Activated CD8-positive, alpha-beta memory T cell treated with anti-CD3 and anti-CD28 coated beads, Interleukin-2, amount 10 ng/mL, durations not matched to agents 7 days and 5 days (primary cell): Measurements from ENCODE around the gene RAI1. TPM values are rescaled to one million over a fixed set of nuclear protein-coding genes. Genes with fewer than 3 reads are reported as not detected.
"Not testable (repeated sequence)": the region's sequence is repeated elsewhere in the genome, so short reads cannot be mapped to it uniquely, and the experiment has no call there.

Source experiments
- ATAC-seq: fragments of 150-1000 bp; cut with Tn5 transposase; one replicate; pipeline ENCODE4 v1.10.0; 2021; ENCODE audit warnings: moderate library complexity
- CTCF ChIA-PET: fragments of 350-600 bp; sonication (Branson Sonifier 250); formaldehyde crosslinking; loops from one replicate; lab custom pipeline; 2021; ENCODE audit warnings: antibody characterized with exemption; lab: Charles Lee
- DNase-seq: peaks from one replicate; pipeline ENCODE4 v3.0.0-alpha.2; 2020
- H3K27ac Mint-ChIP-seq: one replicate; pipeline ENCODE4 v1.8.0; 2021; ENCODE audit warnings: mild to moderate bottlenecking, mixed read lengths
- H3K27me3 Mint-ChIP-seq: one replicate; pipeline ENCODE4 v1.8.0; 2021; ENCODE audit warnings: mixed read lengths
- H3K36me3 Mint-ChIP-seq: one replicate; pipeline ENCODE4 v1.8.0; 2021; ENCODE audit warnings: mild to moderate bottlenecking, mixed read lengths
- H3K4me1 Mint-ChIP-seq: one replicate; pipeline ENCODE4 v1.8.0; 2021; ENCODE audit warnings: mixed read lengths
- H3K4me3 Mint-ChIP-seq: one replicate; pipeline ENCODE4 v1.8.0; 2021; ENCODE audit warnings: mild to moderate bottlenecking, moderate library complexity, mixed read lengths
- H3K9me3 Mint-ChIP-seq: one replicate; pipeline ENCODE4 v1.8.0; 2022; ENCODE audit warnings: low read depth, mixed read lengths
- total RNA-seq, 2 experiments: library from RNA; stranded (reverse); gene quantifications; one replicate each; pipeline ENCODE4 v1.2.3, GENCODE V29; 2021

Gene RAI1, protein sequence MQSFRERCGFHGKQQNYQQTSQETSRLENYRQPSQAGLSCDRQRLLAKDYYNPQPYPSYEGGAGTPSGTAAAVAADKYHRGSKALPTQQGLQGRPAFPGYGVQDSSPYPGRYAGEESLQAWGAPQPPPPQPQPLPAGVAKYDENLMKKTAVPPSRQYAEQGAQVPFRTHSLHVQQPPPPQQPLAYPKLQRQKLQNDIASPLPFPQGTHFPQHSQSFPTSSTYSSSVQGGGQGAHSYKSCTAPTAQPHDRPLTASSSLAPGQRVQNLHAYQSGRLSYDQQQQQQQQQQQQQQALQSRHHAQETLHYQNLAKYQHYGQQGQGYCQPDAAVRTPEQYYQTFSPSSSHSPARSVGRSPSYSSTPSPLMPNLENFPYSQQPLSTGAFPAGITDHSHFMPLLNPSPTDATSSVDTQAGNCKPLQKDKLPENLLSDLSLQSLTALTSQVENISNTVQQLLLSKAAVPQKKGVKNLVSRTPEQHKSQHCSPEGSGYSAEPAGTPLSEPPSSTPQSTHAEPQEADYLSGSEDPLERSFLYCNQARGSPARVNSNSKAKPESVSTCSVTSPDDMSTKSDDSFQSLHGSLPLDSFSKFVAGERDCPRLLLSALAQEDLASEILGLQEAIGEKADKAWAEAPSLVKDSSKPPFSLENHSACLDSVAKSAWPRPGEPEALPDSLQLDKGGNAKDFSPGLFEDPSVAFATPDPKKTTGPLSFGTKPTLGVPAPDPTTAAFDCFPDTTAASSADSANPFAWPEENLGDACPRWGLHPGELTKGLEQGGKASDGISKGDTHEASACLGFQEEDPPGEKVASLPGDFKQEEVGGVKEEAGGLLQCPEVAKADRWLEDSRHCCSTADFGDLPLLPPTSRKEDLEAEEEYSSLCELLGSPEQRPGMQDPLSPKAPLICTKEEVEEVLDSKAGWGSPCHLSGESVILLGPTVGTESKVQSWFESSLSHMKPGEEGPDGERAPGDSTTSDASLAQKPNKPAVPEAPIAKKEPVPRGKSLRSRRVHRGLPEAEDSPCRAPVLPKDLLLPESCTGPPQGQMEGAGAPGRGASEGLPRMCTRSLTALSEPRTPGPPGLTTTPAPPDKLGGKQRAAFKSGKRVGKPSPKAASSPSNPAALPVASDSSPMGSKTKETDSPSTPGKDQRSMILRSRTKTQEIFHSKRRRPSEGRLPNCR (N-terminal part only)
- 10 to 100 TPM; 17.4 to 24.4 TPM for total RNA-seq

- Mint-ChIP-seq H3K4me1 (peaks cover 38% of the 10 kb centered on the region), H3K36me3 (no peaks in the 10 kb centered on the region), H3K27ac (peak within 1 kb of the TSS; percentile 83), H3K4me3 (peak within 1 kb of the TSS; percentile 85), H3K27me3 (peaks cover 13% of the 10 kb centered on the region), H3K9me3 (no peaks in the 10 kb centered on the region)
- ATAC-seq: peak; percentile 72
- peak; percentile 75 for DNase-seq
- CTCF ChIA-PET: interaction anchor here (0.5 to 2.7 kb wide), 29 partner anchors 9 to 354 kb away, joined by 3 to 17 read pairs (median 4); no protein-coding TSS in a partner anchor
Measured at GRCh38 chr17:17681187-17681743, at the start of gene RAI1. Gene RAI1, plus strand, starts transcription at chr17:17681458. Its CDS starts 111,491 bp downstream, at chr17:17792949.

GRCh38 chr17:17632690-17633089, 48.6 kb upstream of the RAI1 start:
- H3K4me3 Mint-ChIP-seq, H3K27me3 Mint-ChIP-seq, DNase-seq, H3K9me3 Mint-ChIP-seq, H3K4me1 Mint-ChIP-seq, H3K27ac Mint-ChIP-seq, H3K36me3 Mint-ChIP-seq, ATAC-seq: not testable (repeated sequence)
- CTCF ChIA-PET: interaction anchor here (0.8 to 1.0 kb wide), 2 partner anchors 9 to 136 kb away, joined by 3 read pairs; partner anchors contain the start of gene RASD1

DNA sequence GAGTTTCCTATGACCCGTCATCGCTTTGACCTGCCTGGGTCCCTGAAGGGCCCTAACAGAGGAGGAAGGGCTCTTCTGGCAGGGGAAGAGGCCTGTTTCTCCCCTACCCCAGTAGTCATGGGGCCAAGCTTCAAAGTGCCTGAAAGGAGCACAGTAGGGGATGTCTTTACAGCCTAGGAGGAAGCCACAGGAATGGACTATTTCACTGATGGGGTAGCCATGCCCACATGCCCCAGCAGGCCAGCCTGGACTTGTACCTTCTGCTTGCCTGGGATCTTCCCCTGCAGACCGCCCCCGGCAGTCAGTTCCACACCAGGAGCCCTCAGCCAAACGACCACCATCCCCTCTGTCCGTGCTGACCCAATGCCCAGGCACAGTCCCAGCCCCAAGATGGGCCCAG, 47.9 kb upstream of the RAI1 start:
- no peak overlapping the region for H3K4me3 Mint-ChIP-seq
- peaks cover 8% of the 10 kb centered on the region for H3K4me1 Mint-ChIP-seq
- no peaks in the 10 kb centered on the region for H3K27me3 Mint-ChIP-seq
- CTCF ChIA-PET: interaction anchor here (0.8 to 1.0 kb wide), 2 partner anchors 9 to 137 kb away, joined by 3 read pairs; partner anchors contain the start of gene RASD1
- H3K9me3 Mint-ChIP-seq: no peaks in the 10 kb centered on the region
- no peak for ATAC-seq
- no peak for DNase-seq
- no peak overlapping the region for H3K27ac Mint-ChIP-seq
- no peaks in the 10 kb centered on the region for H3K36me3 Mint-ChIP-seq

DNA sequence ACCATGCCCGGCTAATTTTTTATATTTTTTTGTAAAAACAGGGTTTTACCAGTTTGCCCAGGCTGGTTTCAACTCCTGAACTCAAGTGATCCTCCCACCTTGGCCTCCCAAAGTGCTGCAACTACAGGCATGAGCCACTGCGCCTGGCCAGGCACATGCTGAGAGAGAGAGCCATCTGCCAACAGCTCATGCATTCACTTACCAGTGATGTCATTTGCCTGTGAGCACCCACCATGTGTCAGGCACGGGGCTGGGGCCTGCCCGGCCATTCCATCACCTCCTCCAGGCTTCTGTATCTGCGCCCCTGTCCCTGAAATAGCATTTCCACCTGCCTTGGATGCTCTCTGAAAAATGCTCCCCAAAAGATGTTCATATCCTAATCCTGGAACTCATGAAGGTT, 46.1 kb upstream of the RAI1 start:
- Mint-ChIP-seq H3K27me3 (no peaks in the 10 kb centered on the region), H3K4me1 (no peaks in the 10 kb centered on the region), H3K9me3 (no peaks in the 10 kb centered on the region), H3K36me3 (no peaks in the 10 kb centered on the region), H3K4me3 (no peak overlapping the region), H3K27ac (no peak overlapping the region)
- DNase-seq (no peak), ATAC-seq (no peak)
- CTCF ChIA-PET: interaction anchor here (2.4 kb wide), 2 partner anchors 138 to 280 kb away, joined by 6 to 8 read pairs; partner anchors contain the start of gene RASD1

- not testable (repeated sequence) for H3K36me3 Mint-ChIP-seq, H3K9me3 Mint-ChIP-seq, H3K27me3 Mint-ChIP-seq, DNase-seq, H3K4me1 Mint-ChIP-seq, H3K4me3 Mint-ChIP-seq, ATAC-seq, H3K27ac Mint-ChIP-seq
- CTCF ChIA-PET: interaction anchor here (2.4 kb wide), 2 partner anchors 139 to 281 kb away, joined by 6 to 8 read pairs; partner anchors contain the start of gene RASD1
Measured at GRCh38 chr17:17635537-17636271, 45.6 kb upstream of the RAI1 start.

- CTCF ChIA-PET: interaction anchor here (1.3 to 2.4 kb wide), 3 partner anchors 23 to 282 kb away, joined by 5 to 8 read pairs (median 6); partner anchors contain the start of gene RASD1
- ATAC-seq: no peak
- H3K9me3 Mint-ChIP-seq: no peaks in the 10 kb centered on the region
Measured at GRCh38 chr17:17636272-17636885, 44.9 kb upstream of the RAI1 start.

DNA sequence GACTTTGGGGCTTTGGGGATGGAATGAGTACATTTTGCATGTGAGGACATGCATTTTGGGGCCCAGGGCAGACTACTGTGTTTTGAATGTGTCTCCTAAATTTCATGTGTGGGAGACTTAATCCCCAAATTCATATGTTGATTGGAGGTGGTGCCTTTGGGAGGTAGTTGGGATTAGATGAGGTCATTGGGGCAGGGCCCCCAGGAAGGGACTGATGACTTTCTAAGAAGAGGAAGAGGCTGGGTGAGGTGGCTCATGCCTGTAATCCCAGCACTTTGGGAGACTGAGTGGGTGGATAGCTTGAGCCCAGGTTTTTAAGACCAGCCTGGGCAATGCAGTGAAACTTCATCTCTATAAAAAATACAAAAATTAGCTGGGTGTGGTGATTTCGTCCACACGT, 42.8 kb upstream of the RAI1 start:
- ATAC-seq (no peak), DNase-seq (no peak)
- CTCF ChIA-PET: interaction anchor here (5.2 kb wide), 1 partner anchor 284 kb away, joined by 80 read pairs; no protein-coding TSS in a partner anchor
- Mint-ChIP-seq H3K4me3 (no peak overlapping the region), H3K27me3 (peaks cover 3% of the 10 kb centered on the region), H3K4me1 (peaks cover 2% of the 10 kb centered on the region), H3K36me3 (no peaks in the 10 kb centered on the region), H3K9me3 (no peaks in the 10 kb centered on the region), H3K27ac (no peak overlapping the region)

More at GRCh38 chr17:17636272-17636885, 44.9 kb upstream of the RAI1 start:
- no peak overlapping the region for H3K4me3 Mint-ChIP-seq
- DNase-seq: no peak
- H3K27me3 Mint-ChIP-seq: no peaks in the 10 kb centered on the region
- H3K27ac Mint-ChIP-seq: no peak overlapping the region
- no peaks in the 10 kb centered on the region for H3K36me3 Mint-ChIP-seq
- H3K4me1 Mint-ChIP-seq: no peaks in the 10 kb centered on the region

- not testable (repeated sequence) for H3K4me3 Mint-ChIP-seq, H3K9me3 Mint-ChIP-seq, ATAC-seq, H3K36me3 Mint-ChIP-seq, H3K27me3 Mint-ChIP-seq, DNase-seq, H3K27ac Mint-ChIP-seq, H3K4me1 Mint-ChIP-seq
- CTCF ChIA-PET: interaction anchor here (0.6 to 5.2 kb wide), 5 partner anchors 143 to 444 kb away, joined by 3 to 80 read pairs (median 4); partner anchors contain the start of gene RASD1
Measured at GRCh38 chr17:17639661-17640270, 41.5 kb upstream of the RAI1 start.

- Mint-ChIP-seq H3K4me1 (peaks cover 2% of the 10 kb centered on the region), H3K4me3 (no peak overlapping the region), H3K27ac (no peak overlapping the region), H3K36me3 (no peaks in the 10 kb centered on the region), H3K27me3 (peaks cover 6% of the 10 kb centered on the region), H3K9me3 (no peaks in the 10 kb centered on the region)
- ATAC-seq (peak; percentile 96), DNase-seq (peak; percentile 82)
- CTCF ChIA-PET: interaction anchor here (0.5 to 5.2 kb wide), 35 partner anchors 9 to 641 kb away, joined by 3 to 80 read pairs (median 4); partner anchors contain the start of genes PEMT and RASD1
Measured at GRCh38 chr17:17641621-17642409, 39.4 kb upstream of the RAI1 start.

GRCh38 chr17:17645148-17645547, 36.1 kb upstream of the RAI1 start:
- CTCF ChIA-PET, ATAC-seq, H3K4me3 Mint-ChIP-seq, H3K4me1 Mint-ChIP-seq, H3K27me3 Mint-ChIP-seq, H3K36me3 Mint-ChIP-seq, DNase-seq, H3K9me3 Mint-ChIP-seq, H3K27ac Mint-ChIP-seq: not testable (repeated sequence)

GRCh38 chr17:17645961-17646360, 35.3 kb upstream of the RAI1 start:
- H3K4me1 Mint-ChIP-seq: peaks cover 2% of the 10 kb centered on the region
- H3K27ac Mint-ChIP-seq: no peak overlapping the region
- H3K4me3 Mint-ChIP-seq: no peak overlapping the region
- no peaks in the 10 kb centered on the region for H3K36me3 Mint-ChIP-seq
- peaks cover 6% of the 10 kb centered on the region for H3K27me3 Mint-ChIP-seq
- H3K9me3 Mint-ChIP-seq: no peaks in the 10 kb centered on the region
- no peak for DNase-seq
- no peak for ATAC-seq
- CTCF ChIA-PET: no interaction called here
